HepG2 (cell line): Measurements from ENCODE around the gene RSBN1L. TPM values are rescaled to one million over a fixed set of nuclear protein-coding genes. Genes with fewer than 3 reads are reported as not detected.

ENCODE experiments used
- HDAC2 ChIP-seq: sonication (generic); formaldehyde crosslinking; IDR thresholded peaks from 2 replicates; pipeline ENCODE4 v1.4.0; 2020; ENCODE audit warnings: missing genetic modification reagents
- HDAC6 ChIP-seq: fragments of 200-600 bp; sonication (generic); IDR thresholded peaks from 2 replicates; pipeline ENCODE4 v1.7.0; 2017; ENCODE audit warnings: mild to moderate bottlenecking, antibody characterized with exemption, low read length, low read depth
- HMG20A ChIP-seq: IDR thresholded peaks from 2 replicates; pipeline ENCODE4 v1.6.1; 2016; ENCODE audit warnings: borderline replicate concordance
- JUN ChIP-seq: sonication (generic); formaldehyde crosslinking; IDR thresholded peaks from 2 replicates; pipeline ENCODE4 v1.4.0; 2020; ENCODE audit warnings: mild to moderate bottlenecking, missing genetic modification reagents
- MTERF4 ChIP-seq: sonication (generic); formaldehyde crosslinking; IDR thresholded peaks from 2 replicates; pipeline ENCODE4 v1.8.0; 2023; ENCODE audit warnings: mild to moderate bottlenecking, missing genetic modification reagents
- MXD4 ChIP-seq: IDR thresholded peaks from 2 replicates; pipeline ENCODE4 v1.6.1; 2016; ENCODE audit warnings: mild to moderate bottlenecking, missing biosample characterization, missing genetic modification reagents
- ZBTB7A ChIP-seq: sonication (generic); formaldehyde crosslinking; IDR thresholded peaks from 2 replicates; pipeline ENCODE4 v1.8.0; 2022; ENCODE audit warnings: mild to moderate bottlenecking, missing genetic modification reagents
- ZFP36 ChIP-seq: fragments of 150-350 bp; IDR thresholded peaks from 2 replicates; pipeline ENCODE4 v1.6.1; 2018; ENCODE audit warnings: borderline replicate concordance, low read length, low read depth; ENCODE audit not compliant: partially characterized antibody
- ZNF556 ChIP-seq: sonication (generic); formaldehyde crosslinking; IDR thresholded peaks from 2 replicates; pipeline ENCODE4 v1.4.0; 2020; ENCODE audit warnings: mild to moderate bottlenecking, missing genetic modification reagents, borderline replicate concordance
- ZNF589 ChIP-seq: sonication (generic); formaldehyde crosslinking; conservative IDR thresholded peaks from 2 replicates; pipeline ENCODE4 v1.8.0; 2022; ENCODE audit warnings: mild to moderate bottlenecking, moderate library complexity, missing genetic modification reagents
- ZNF629 ChIP-seq: sonication (generic); formaldehyde crosslinking; conservative IDR thresholded peaks from 2 replicates; pipeline ENCODE4 v1.5.0; 2020; ENCODE audit warnings: missing genetic modification reagents
- ZNF788 ChIP-seq: sonication (generic); formaldehyde crosslinking; IDR thresholded peaks from 2 replicates; pipeline ENCODE4 v1.5.0; 2020; ENCODE audit warnings: mild to moderate bottlenecking, missing genetic modification reagents, borderline replicate concordance
- ZNF83 ChIP-seq: sonication (generic); formaldehyde crosslinking; IDR thresholded peaks from 2 replicates; pipeline ENCODE4 v1.4.0; 2020; ENCODE audit warnings: missing genetic modification reagents, mild to moderate bottlenecking, borderline replicate concordance
- ZNF879 ChIP-seq: sonication (generic); formaldehyde crosslinking; IDR thresholded peaks from 2 replicates; pipeline ENCODE4 v1.8.1; 2023; ENCODE audit warnings: missing genetic modification reagents
- polyA plus RNA-seq, 8 experiments: library from polyadenylated mRNA; depleted of rRNA in 3 of 8; stranded (reverse) in 7 of 8; unstranded in 1 of 8; fragments of >200 nt; fragmentation: Illumina TruSeq in 4 of 8; extraction: Trizol in 4 of 8; gene quantifications; 2 replicates each; pipeline versions ENCODE4 v1.2.1 to v1.2.3, GENCODE V29; 2011 to 2016; ENCODE audit warnings: low read depth in 4 of 8, missing spikeins in 1 of 8, mixed read lengths in 1 of 8; ENCODE audit not compliant: insufficient read depth in 1 of 8
- total RNA-seq, 5 experiments: library from RNA; depleted of rRNA; stranded (reverse); fragments of >200 nt; fragmentation: Illumina TruSeq; extraction: Trizol; gene quantifications; 2 replicates each; pipeline ENCODE4 v1.2.3, GENCODE V29; 2016; ENCODE audit warnings: low read depth in 1 of 5
- TF ChIP-seq, protein P1 (sequence below): fragments of 450-650 bp; IDR thresholded peaks from 2 replicates; pipeline ENCODE4 v1.6.1; 2017; ENCODE audit warnings: mild to moderate bottlenecking
- TF ChIP-seq, protein P2 (sequence below): sonication (generic); formaldehyde crosslinking; IDR thresholded peaks from 2 replicates; pipeline ENCODE4 v1.8.1; 2022; ENCODE audit warnings: low read depth, mild to moderate bottlenecking, missing genetic modification reagents
- TF ChIP-seq, protein P3 (sequence below): sonication (generic); formaldehyde crosslinking; IDR thresholded peaks from 2 replicates; pipeline ENCODE4 v1.4.0; 2020; ENCODE audit warnings: mild to moderate bottlenecking, missing genetic modification reagents

RSBN1L gene
- total and polyA plus RNA-seq, 2 of the 13 experiments (the other 11 are each of a cell fraction or from before 2014, with no cell fraction given): 7.7 to 21.3 TPM

DNA sequence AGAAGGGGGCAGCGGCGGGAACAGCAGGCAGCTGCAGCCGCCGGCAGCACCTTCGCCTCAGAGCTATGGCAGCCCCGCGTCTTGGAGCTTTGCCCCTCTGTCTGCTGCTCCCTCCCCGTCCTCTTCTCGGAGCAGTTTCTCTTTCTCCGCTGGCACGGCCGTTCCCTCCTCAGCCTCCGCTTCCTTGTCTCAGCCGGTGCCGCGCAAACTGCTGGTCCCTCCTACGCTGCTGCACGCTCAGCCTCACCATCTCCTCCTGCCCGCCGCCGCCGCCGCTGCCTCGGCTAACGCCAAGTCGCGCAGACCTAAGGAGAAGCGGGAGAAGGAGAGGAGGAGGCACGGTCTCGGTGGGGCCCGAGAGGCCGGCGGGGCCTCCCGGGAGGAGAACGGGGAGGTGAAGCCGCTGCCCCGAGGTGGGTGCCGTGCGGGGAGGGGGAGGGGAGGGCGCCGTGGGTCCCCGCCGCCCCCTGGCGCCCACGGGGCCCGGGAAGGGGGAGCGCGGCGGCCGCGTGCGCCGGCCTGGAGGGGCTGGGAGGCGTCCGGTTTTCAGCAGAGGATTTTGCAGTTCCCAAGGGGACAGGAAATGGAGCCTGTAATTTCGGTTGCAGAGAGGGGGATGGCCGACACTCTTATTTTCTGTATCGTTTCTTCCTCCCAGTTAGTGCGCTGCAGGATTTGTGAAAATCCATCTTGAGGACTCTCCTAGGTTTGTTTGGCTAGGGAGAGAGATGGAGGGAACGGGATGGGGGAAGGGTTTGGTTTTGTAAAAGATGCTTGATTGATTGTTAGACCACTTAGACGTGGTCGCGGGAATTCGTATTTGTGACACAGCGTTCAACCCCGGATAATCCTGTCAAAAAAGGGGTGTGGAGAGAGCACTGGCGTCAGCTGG is 630 bp downstream of the RSBN1L start (continued):
- TF ChIP-seq JUN (CRISPR knock-in tag): no peak
- TF ChIP-seq ZNF83: no peak
- TF ChIP-seq MTERF4 (CRISPR knock-in tag): 0 out of 2 replicates have a peak, but pooled peaks have one; percentile 77
- no peak for TF ChIP-seq ZFP36
- TF ChIP-seq, protein P1, sequence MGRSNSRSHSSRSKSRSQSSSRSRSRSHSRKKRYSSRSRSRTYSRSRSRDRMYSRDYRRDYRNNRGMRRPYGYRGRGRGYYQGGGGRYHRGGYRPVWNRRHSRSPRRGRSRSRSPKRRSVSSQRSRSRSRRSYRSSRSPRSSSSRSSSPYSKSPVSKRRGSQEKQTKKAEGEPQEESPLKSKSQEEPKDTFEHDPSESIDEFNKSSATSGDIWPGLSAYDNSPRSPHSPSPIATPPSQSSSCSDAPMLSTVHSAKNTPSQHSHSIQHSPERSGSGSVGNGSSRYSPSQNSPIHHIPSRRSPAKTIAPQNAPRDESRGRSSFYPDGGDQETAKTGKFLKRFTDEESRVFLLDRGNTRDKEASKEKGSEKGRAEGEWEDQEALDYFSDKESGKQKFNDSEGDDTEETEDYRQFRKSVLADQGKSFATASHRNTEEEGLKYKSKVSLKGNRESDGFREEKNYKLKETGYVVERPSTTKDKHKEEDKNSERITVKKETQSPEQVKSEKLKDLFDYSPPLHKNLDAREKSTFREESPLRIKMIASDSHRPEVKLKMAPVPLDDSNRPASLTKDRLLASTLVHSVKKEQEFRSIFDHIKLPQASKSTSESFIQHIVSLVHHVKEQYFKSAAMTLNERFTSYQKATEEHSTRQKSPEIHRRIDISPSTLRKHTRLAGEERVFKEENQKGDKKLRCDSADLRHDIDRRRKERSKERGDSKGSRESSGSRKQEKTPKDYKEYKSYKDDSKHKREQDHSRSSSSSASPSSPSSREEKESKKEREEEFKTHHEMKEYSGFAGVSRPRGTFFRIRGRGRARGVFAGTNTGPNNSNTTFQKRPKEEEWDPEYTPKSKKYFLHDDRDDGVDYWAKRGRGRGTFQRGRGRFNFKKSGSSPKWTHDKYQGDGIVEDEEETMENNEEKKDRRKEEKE: no peak
- TF ChIP-seq HDAC6: no peak
- TF ChIP-seq, protein P2, sequence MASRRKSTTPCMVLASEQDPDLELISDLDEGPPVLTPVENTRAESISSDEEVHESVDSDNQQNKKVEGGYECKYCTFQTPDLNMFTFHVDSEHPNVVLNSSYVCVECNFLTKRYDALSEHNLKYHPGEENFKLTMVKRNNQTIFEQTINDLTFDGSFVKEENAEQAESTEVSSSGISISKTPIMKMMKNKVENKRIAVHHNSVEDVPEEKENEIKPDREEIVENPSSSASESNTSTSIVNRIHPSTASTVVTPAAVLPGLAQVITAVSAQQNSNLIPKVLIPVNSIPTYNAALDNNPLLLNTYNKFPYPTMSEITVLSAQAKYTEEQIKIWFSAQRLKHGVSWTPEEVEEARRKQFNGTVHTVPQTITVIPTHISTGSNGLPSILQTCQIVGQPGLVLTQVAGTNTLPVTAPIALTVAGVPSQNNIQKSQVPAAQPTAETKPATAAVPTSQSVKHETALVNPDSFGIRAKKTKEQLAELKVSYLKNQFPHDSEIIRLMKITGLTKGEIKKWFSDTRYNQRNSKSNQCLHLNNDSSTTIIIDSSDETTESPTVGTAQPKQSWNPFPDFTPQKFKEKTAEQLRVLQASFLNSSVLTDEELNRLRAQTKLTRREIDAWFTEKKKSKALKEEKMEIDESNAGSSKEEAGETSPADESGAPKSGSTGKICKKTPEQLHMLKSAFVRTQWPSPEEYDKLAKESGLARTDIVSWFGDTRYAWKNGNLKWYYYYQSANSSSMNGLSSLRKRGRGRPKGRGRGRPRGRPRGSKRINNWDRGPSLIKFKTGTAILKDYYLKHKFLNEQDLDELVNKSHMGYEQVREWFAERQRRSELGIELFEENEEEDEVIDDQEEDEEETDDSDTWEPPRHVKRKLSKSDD (CRISPR knock-in tag): no peak
- TF ChIP-seq ZNF788 (CRISPR knock-in tag): no peak
- TF ChIP-seq, protein P3, sequence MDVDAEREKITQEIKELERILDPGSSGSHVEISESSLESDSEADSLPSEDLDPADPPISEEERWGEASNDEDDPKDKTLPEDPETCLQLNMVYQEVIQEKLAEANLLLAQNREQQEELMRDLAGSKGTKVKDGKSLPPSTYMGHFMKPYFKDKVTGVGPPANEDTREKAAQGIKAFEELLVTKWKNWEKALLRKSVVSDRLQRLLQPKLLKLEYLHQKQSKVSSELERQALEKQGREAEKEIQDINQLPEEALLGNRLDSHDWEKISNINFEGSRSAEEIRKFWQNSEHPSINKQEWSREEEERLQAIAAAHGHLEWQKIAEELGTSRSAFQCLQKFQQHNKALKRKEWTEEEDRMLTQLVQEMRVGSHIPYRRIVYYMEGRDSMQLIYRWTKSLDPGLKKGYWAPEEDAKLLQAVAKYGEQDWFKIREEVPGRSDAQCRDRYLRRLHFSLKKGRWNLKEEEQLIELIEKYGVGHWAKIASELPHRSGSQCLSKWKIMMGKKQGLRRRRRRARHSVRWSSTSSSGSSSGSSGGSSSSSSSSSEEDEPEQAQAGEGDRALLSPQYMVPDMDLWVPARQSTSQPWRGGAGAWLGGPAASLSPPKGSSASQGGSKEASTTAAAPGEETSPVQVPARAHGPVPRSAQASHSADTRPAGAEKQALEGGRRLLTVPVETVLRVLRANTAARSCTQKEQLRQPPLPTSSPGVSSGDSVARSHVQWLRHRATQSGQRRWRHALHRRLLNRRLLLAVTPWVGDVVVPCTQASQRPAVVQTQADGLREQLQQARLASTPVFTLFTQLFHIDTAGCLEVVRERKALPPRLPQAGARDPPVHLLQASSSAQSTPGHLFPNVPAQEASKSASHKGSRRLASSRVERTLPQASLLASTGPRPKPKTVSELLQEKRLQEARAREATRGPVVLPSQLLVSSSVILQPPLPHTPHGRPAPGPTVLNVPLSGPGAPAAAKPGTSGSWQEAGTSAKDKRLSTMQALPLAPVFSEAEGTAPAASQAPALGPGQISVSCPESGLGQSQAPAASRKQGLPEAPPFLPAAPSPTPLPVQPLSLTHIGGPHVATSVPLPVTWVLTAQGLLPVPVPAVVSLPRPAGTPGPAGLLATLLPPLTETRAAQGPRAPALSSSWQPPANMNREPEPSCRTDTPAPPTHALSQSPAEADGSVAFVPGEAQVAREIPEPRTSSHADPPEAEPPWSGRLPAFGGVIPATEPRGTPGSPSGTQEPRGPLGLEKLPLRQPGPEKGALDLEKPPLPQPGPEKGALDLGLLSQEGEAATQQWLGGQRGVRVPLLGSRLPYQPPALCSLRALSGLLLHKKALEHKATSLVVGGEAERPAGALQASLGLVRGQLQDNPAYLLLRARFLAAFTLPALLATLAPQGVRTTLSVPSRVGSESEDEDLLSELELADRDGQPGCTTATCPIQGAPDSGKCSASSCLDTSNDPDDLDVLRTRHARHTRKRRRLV (CRISPR knock-in tag): no peak
- TF ChIP-seq HMG20A (CRISPR knock-in tag): no peak
- no peak; the same call in 1 of the 2 replicates for TF ChIP-seq ZBTB7A
- TF ChIP-seq MXD4 (CRISPR knock-in tag): no peak
- no peak for TF ChIP-seq ZNF589 (CRISPR knock-in tag)
- TF ChIP-seq ZNF629 (CRISPR knock-in tag): no peak
- no peak for TF ChIP-seq ZNF879
- TF ChIP-seq HDAC2 (CRISPR knock-in tag): no peak; the same call in 1 of the 2 replicates
- TF ChIP-seq ZNF556 (CRISPR knock-in tag): no peak; the same call in 1 of the 2 replicates
